Bronchus fibroblast of lung (primary cell): Measurements from ENCODE around the gene SUMF2. TPM values are rescaled to one million over a fixed set of nuclear protein-coding genes. Genes with fewer than 3 reads are reported as not detected.

Source experiments
- total RNA-seq: library from RNA; depleted of rRNA; stranded (reverse); fragments of >200 nt; gene quantifications from 2 replicates; pipeline ENCODE4 v1.2.3, GENCODE V29; 2015

The SUMF2 gene
- total RNA-seq = 124 and 128 TPM in 2 replicates

GRCh38 chr7:56063882-56064625, at the start of gene SUMF2:
TSS of gene SUMF2 (plus strand) at chr7:56064286. CDS start at chr7:56064312, 26 bp downstream.

GRCh38 chr7:56051339-56052191, 12.5 kb upstream of the SUMF2 start, which contains the start of the genes CCT6A and PSPH:
TSS of gene CCT6A (plus strand) at chr7:56051765. CDS start at chr7:56051849, 84 bp downstream.
TSS of gene PSPH (minus strand) at chr7:56051444. CDS start at chr7:56021212, 30,232 bp downstream.

GRCh38 chr7:56092789-56093531, 28.9 kb downstream of the SUMF2 start, which contains the start of gene PHKG1:
TSS of gene PHKG1 (minus strand) at chr7:56092952. CDS start at chr7:56088941, 4,011 bp downstream.

GRCh38 chr7:56106108-56107073, 42.3 kb downstream of the SUMF2 start, which contains the start of gene CHCHD2:
TSS of gene CHCHD2 (minus strand) at chr7:56106476. CDS start at chr7:56106413, 63 bp downstream.

GRCh38 chr7:56115852-56116538, 51.9 kb downstream of the SUMF2 start, which contains the start of gene NUPR2:
TSS of gene NUPR2 (minus strand) at chr7:56116417. CDS start at chr7:56116314, 103 bp downstream.

Other genes with a start within 250 kb of the SUMF2 start
- not detected in 2 replicates for gene SEPTIN14, start 201.5 kb upstream of the SUMF2 start, total RNA-seq
- 0.67 and 1.5 TPM in 2 replicates for gene ZNF713, start 176.8 kb upstream of the SUMF2 start, total RNA-seq
- 8.9 and 9.6 TPM in 2 replicates for gene MRPS17, start 112.4 kb upstream of the SUMF2 start, total RNA-seq
- 54.7 and 62.4 TPM in 2 replicates for gene NIPSNAP2, start 99.7 kb upstream of the SUMF2 start, total RNA-seq
- 101 and 111 TPM in 2 replicates for gene PSPH, start 12.8 kb upstream of the SUMF2 start, total RNA-seq
- gene CCT6A, start 12.5 kb upstream of the SUMF2 start, total RNA-seq = 153 and 157 TPM in 2 replicates
- 0.34 TPM in 1 of 2 replicates, not detected in the other for gene PHKG1, start 28.7 kb downstream of the SUMF2 start, total RNA-seq
- 815 and 824 TPM in 2 replicates for gene CHCHD2, start 42.2 kb downstream of the SUMF2 start, total RNA-seq
- not detected in 2 replicates for gene NUPR2, start 52.1 kb downstream of the SUMF2 start, total RNA-seq